HG02938 (cell line): Measurements from ENCODE around the gene C4orf50.
"Not testable (repeated sequence)": the region's sequence is repeated elsewhere in the genome, so short reads cannot be mapped to it uniquely, and the experiment has no call there.

Experiments used
- ATAC-seq: cut with Tn5 transposase; IDR thresholded peaks from one replicate; pipeline ENCODE4 v1.9.1; 2021; ENCODE audit warnings: mild to moderate bottlenecking, moderate library complexity; ENCODE audit not compliant: unreplicated experiment

C4orf50 gene

DNA sequence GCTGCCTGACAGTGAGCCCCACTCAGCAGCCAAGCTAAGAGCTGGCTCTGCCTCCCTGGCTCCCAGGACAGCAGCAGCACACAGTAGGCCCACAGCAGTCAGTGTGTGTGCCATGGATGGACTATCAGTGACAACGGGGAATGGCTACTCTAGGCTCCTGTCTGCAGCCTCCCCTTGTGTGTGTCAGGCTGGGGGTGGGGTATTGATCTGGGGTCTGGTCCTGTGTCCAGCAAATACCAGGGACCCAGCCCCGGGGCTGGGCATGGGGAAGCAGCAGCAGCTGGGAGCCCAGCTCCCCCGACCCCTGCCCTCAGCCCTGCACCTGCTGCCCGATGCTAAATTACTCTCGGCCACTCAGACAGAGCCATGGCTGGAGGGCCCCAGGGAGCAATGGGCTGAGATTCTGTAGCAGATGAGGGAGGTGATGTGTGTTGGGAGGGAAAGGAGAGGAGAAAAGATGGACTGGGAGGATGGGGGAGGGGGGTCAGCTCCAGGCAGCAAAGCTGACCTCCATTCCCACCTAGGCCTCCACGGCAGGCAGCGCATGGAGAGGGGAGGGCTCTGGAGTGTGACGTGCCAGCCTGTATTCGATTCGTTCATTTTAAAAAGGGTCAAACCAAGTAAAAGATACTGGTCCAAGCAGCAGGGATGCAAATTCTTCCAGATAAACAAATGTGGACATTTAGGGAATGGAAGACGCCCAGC is 64.0 kb downstream of the C4orf50 start:
- no peak for ATAC-seq

DNA sequence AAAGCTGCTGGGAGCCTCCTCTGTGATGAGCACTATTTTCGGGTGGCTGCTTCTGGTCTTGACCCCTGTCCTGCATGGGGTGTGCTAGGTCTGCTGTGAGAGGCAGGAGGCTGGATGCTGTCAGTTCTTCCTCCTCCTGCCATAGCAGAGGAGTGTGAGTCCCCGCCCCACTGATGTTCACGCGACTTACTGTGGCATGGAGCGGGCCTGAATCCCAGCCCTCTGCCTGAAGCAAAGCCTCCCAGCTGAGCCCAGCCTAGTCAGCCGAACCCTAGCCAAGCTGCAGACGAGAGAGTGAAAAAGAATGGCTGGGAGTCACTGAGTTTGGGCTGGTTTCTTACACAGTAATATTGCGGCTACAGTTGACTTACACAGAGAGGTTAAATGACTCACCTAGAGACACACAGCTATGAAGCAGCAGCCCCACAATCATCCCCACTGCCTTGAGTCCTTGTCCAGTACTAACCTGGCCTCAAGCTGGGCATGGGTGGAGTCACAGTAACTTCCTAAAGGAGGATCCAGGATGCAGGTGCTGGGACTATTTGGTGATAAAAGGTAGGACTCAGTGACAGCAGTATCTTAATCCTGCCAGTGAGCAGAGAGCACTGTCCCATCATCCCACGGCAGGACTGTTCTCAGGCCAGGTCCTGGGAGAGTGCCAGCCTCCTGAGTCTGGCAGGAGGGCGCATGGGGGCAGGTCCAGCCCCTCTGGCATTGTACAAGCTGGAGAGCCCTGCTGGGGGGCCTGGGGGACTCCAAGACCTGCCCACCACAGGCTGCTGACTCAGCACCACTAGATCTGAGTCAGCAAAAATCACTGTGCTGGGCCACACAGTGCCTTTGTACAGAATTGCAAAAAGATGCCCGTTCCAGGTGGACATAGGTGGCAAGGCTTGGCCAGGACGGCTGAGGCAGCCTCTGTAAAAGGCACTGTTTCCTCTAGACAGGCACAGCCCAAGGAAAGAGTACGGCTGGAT is 65.0 kb downstream of the C4orf50 start:
- no peak for ATAC-seq

GRCh38 chr4:5952286-5952974 is 65.8 kb downstream of the C4orf50 start:
- no peak for ATAC-seq

- not testable (repeated sequence) for ATAC-seq
Observed at GRCh38 chr4:5946653-5947052, 71.6 kb downstream of the C4orf50 start.

DNA sequence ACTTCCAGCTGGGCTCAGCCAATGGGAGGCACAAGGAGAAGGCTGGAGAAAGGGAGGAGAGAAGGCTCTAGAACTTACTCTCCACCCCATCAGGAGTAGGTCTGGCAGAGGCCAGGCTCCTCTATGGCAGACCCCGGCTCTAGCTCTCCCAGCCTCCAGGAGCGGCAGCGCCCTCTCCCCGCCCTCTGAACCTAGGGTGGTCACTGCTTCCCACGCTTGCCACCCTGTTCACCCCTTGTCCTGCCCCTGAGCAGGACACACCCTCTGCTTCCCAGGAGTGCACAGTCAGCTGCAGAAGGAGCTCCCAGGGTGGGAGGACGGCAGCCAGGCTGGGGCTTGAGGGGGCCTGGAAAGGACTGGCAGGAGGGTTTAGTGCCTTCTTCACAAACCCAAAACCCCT is 72.3 kb downstream of the C4orf50 start:
- no peak for ATAC-seq

DNA sequence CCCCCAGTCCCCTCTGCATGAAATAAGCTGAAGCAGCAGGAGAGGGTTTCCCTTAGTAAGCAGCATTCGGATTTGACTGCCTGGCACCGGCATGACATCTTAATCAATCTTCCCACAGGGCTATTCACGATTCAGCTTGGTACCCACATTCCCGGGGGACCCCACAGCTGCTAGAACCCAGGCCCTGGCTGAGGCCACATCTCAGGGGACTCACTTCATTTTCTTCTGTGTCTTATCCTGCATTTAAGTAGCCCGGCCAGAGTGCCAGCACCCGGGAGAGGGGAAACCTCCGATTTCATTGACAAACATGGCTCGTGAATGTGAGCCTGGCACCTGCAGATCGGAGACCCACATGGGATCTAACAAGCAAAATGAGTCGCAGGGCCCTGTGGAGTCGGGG is 73.1 kb downstream of the C4orf50 start:
- no peak for ATAC-seq

DNA sequence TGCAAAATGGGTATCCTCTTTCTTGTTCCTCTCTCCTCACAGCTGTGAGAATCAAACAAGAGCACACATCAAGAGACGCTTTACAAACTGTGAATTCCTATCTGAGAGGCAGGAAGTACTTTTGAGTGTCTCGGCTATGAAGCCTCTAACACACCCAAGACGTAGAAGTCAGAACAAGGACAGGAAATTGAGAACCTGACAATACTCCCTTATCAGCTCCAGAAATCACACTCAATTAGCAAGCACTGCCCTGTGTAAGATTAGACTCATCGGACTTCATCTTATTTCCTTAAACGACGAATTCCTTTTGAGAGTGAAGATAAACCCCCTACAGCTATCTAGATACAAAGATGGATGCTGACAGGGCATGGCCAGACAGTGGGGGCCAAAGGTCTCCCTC is 74.7 kb downstream of the C4orf50 start:
- ATAC-seq, result no peak

DNA sequence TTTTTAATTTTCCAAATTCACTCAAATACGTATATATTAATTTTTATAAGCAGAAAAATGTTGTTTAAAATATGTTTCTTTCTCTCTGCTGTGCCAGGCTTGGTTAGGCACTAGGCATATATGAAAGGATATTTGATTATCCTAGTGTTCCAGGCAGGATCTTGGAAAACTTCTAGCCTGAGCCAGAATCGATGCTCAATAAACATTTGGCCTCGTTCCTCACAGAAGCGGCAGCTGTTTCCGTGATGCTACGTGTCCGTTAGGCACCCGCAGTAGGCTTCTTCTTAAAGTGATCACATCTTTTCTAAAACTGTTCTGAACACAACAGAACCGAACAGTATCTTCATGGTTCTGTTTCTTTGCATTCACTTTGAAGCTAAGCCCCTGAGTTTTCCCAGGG is 75.3 kb downstream of the C4orf50 start:
- no peak for ATAC-seq

DNA sequence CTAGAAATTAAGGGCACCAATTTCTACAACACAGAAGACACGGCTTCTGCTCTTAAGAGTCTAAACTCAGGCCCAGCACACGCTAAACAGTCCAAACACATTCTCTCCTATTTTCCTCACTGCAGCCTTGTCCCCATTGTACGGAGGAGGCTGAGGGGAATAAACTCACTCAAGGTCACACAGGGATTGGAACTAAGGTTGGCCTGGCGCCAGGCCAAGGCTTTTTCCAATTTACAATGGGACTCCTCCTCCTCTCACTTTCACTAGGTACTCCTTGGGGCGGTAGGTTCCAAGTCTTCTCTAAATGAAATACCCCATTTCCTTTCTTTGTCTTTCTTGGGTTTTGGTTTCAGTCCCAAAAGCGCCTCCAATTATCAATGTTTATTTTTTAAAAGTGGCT is 76.6 kb downstream of the C4orf50 start:
- ATAC-seq, result no peak

- no peak for ATAC-seq
Observed at GRCh38 chr4:5940470-5941203, 77.6 kb downstream of the C4orf50 start.

DNA sequence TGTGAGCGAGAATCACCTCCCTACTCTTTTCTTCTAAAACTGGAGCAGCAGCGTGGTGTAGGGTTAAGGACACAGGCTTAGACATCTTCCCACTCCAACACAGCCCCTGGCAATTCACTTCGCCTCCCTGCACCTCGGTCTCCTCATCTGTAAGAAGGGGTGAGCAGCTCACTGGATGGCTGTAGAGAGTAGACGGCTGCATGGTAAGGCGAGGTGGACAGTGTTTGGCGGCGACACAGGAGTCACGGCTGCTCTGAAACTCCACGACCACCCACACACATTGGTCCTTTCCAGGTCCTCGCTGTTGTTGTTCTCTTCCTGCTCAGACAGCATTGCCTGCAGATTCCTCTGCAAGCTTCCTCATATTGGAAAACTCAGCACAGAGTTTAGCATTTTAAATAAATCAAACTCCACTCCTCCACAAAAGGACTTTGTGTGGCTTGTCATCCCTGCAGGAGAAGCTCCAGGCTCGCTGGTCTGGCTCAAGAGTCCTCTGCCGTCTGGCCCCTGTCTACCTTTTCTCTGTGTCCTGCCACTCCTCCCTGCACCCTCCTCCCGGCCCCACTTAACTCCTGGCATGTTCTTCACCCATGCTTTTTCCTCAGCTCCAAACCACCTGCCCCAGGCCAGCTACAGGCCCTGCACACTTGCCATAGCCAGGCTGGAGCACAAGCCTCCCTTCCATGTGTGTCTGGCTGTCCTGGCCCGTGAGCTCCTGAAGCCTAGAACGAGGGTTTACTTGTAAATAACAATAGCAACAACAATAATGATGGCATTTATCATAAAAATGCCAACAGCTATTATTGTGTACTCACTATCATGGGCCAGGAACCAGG is 84.0 kb downstream of the C4orf50 start:
- no peak for ATAC-seq

- no peak for ATAC-seq
Observed at GRCh38 chr4:5933116-5933515, 85.1 kb downstream of the C4orf50 start.

DNA sequence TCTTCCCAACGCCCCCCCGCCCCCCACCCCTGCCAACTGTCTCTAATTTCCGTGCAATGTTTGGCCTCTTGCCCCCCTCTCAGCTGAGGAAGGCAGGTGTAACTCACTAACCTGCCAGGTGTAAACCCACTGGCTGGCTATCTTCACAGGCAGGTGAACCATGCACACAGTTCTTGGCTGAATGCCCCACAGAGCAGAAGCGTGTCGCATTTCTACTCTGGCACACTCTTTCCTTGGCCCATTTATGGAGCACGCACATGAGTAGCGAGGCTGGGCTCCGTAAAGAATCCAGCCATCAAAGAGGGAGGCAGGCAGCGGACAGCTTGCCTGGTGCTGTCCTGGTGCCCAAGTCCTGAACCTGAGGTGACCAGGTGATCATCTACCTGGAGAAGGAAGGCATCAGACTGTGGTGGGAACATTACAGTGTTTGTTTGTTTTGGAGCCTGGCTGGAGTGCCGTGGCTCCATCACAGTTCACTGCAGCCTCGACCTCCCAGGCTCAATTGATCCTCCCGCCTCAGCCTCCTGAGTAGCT is 86.1 kb downstream of the C4orf50 start:
- ATAC-seq, result no peak

GRCh38 chr4:5931526-5931925 is 86.7 kb downstream of the C4orf50 start:
- ATAC-seq, result no peak

- ATAC-seq, result no peak
Observed at GRCh38 chr4:5930876-5931275, 87.4 kb downstream of the C4orf50 start.

DNA sequence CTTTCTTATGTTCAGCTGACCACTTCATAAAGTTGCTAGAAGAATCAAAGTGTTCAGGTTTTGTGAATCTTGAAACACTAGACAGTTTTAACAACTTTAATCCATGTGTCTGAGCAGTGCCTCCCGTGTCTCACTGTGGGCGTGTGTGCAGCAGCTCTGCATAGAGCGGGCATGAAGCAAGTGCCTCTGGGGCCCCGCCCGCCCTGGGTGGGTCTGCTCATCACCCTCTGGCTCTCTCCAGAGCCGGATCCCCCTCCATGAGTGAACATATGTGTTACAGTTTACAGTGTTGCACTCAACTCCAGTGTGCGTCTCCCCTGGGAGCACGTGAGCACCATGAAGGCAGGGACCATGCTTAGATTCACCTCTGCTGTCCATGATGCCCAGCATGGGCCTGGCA is 87.8 kb downstream of the C4orf50 start:
- ATAC-seq, result no peak

GRCh38 chr4:5928844-5929420 is 89.3 kb downstream of the C4orf50 start:
- ATAC-seq, result no peak

GRCh38 chr4:5928274-5928673 is 90.0 kb downstream of the C4orf50 start:
- no peak for ATAC-seq

GRCh38 chr4:5927747-5928146 is 90.5 kb downstream of the C4orf50 start:
- ATAC-seq, result no peak
